Measurements from ENCODE around the gene SPATC1L. TPM values are rescaled to one million over a fixed set of nuclear protein-coding genes. Genes with fewer than 3 reads are reported as not detected.

The SPATC1L gene
- total RNA-seq, 1 donor from 2014 or later, result 2.1 TPM

Other genes starting within 250 kb of the SPATC1L start
- gene COL6A1, start 202.7 kb downstream of the SPATC1L start, total RNA-seq, result 6.7 and 13.5 TPM in 2 replicates
- 6.5 and 46.0 TPM in 2 replicates for gene COL6A2, start 86.3 kb downstream of the SPATC1L start, total RNA-seq
- 0.13 TPM in 1 of 2 replicates, not detected in the other for gene FTCD, start 28.9 kb downstream of the SPATC1L start, total RNA-seq
- 55.0 and 61.0 TPM in 2 replicates for gene LSS, start 44.3 kb upstream of the SPATC1L start, total RNA-seq
- 51.2 and 69.3 TPM in 2 replicates for gene MCM3AP, start 101.2 kb upstream of the SPATC1L start, total RNA-seq
- 5.3 and 7.5 TPM in 2 replicates for gene YBEY, start 101.9 kb upstream of the SPATC1L start, total RNA-seq
- gene C21orf58, start 139.4 kb upstream of the SPATC1L start, total RNA-seq, result 2.0 and 3.3 TPM in 2 replicates
- gene PCNT, start 139.7 kb upstream of the SPATC1L start, total RNA-seq, result 14.0 and 14.9 TPM in 2 replicates

All from dermis microvascular lymphatic vessel endothelial cell (primary cell).